ENCODE measurements around the gene SEMA6B. TPM values are rescaled to one million over a fixed set of nuclear protein-coding genes. Genes with fewer than 3 reads are reported as not detected.

The SEMA6B gene
- total RNA-seq, 1 experiment from 2014 or later = 1.6 TPM

GRCh38 chr19:4507804-4508203 is 51.7 kb downstream of the SEMA6B start:
- DNase-seq (ENCODE audit: low read depth) = no peak

GRCh38 chr19:4507150-4507452 is 52.4 kb downstream of the SEMA6B start:
- no peak for DNase-seq (ENCODE audit: low read depth)

- peak; percentile 80 for DNase-seq (ENCODE audit: low read depth)
Measured at GRCh38 chr19:4506449-4507149, 52.9 kb downstream of the SEMA6B start.

- no peak for DNase-seq (ENCODE audit: low read depth)
Measured at GRCh38 chr19:4505570-4506448, 53.7 kb downstream of the SEMA6B start.

GRCh38 chr19:4504891-4505569 is 54.5 kb downstream of the SEMA6B start:
- no peak for DNase-seq (ENCODE audit: low read depth)

GRCh38 chr19:4504297-4504701 is 55.2 kb downstream of the SEMA6B start:
- DNase-seq (ENCODE audit: low read depth) = no peak

GRCh38 chr19:4503825-4504170 is 55.7 kb downstream of the SEMA6B start:
- DNase-seq (ENCODE audit: low read depth) = no peak

- DNase-seq (ENCODE audit: low read depth) = no peak
Measured at GRCh38 chr19:4503132-4503824, 56.2 kb downstream of the SEMA6B start.

- DNase-seq (ENCODE audit: low read depth) = no peak
Measured at GRCh38 chr19:4502282-4503131, 57.0 kb downstream of the SEMA6B start.

- DNase-seq (ENCODE audit: low read depth) = no peak
Measured at GRCh38 chr19:4501691-4502090, 57.8 kb downstream of the SEMA6B start.

- DNase-seq (ENCODE audit: low read depth) = no peak
Measured at GRCh38 chr19:4500841-4501591, 58.5 kb downstream of the SEMA6B start.

GRCh38 chr19:4499855-4500254 is 59.6 kb downstream of the SEMA6B start:
- DNase-seq (ENCODE audit: low read depth) = no peak

- DNase-seq (ENCODE audit: low read depth) = no peak
Measured at GRCh38 chr19:4499318-4499717, 60.2 kb downstream of the SEMA6B start.

GRCh38 chr19:4498694-4499093 is 60.8 kb downstream of the SEMA6B start:
- DNase-seq (ENCODE audit: low read depth) = no peak

- DNase-seq (ENCODE audit: low read depth) = no peak
Measured at GRCh38 chr19:4497770-4498389, 61.6 kb downstream of the SEMA6B start.

- no peak for DNase-seq (ENCODE audit: low read depth)
Measured at GRCh38 chr19:4496304-4496703, 63.2 kb downstream of the SEMA6B start.

GRCh38 chr19:4495471-4495870 is 64.0 kb downstream of the SEMA6B start:
- DNase-seq (ENCODE audit: low read depth) = no peak

- DNase-seq (ENCODE audit: low read depth) = no peak
Measured at GRCh38 chr19:4494691-4495064, 64.8 kb downstream of the SEMA6B start.

- DNase-seq (ENCODE audit: low read depth) = no peak
Measured at GRCh38 chr19:4493929-4494690, 65.4 kb downstream of the SEMA6B start.

Measured in M059J (cell line).